SU-DHL-6 (cell line): Measurements from ENCODE around the gene FAM171A1.

Experiments used
- CTCF ChIP-seq: fragments of 200-600 bp; sonication (generic); IDR thresholded peaks from one replicate; pipeline ENCODE4 v1.5.1; 2017; ENCODE audit warnings: antibody characterized with exemption, mild to moderate bottlenecking, low read length, moderate library complexity; ENCODE audit not compliant: insufficient read depth, poor library complexity, severe bottlenecking
- EZH2phosphoT487 ChIP-seq: fragments of 200-600 bp; sonication (generic), shearing (Covaris generic); conservative IDR thresholded peaks from 2 replicates; pipeline ENCODE4 v1.6.1; 2018; ENCODE audit warnings: mild to moderate bottlenecking, antibody characterized with exemption, low read length, moderate library complexity, mixed read lengths

GRCh38 chr10:15315286-15315685, 55.8 kb downstream of the FAM171A1 start:
- no peak for TF ChIP-seq CTCF
- no peak for TF ChIP-seq EZH2phosphoT487
